DMS53 treated with DMSO at 0.1 percent for 48 hours (cell line): ENCODE data around the gene CSGALNACT2.
"Not testable (repeated sequence)": the region's sequence is repeated elsewhere in the genome, so short reads cannot be mapped to it uniquely, and the experiment has no call there.

Experiments used
- DNase-seq: peaks from one replicate; lab custom pipeline; 2025; ENCODE audit not compliant: unreplicated experiment; lab: John Stamatoyannopoulos, UW

Gene CSGALNACT2

DNA sequence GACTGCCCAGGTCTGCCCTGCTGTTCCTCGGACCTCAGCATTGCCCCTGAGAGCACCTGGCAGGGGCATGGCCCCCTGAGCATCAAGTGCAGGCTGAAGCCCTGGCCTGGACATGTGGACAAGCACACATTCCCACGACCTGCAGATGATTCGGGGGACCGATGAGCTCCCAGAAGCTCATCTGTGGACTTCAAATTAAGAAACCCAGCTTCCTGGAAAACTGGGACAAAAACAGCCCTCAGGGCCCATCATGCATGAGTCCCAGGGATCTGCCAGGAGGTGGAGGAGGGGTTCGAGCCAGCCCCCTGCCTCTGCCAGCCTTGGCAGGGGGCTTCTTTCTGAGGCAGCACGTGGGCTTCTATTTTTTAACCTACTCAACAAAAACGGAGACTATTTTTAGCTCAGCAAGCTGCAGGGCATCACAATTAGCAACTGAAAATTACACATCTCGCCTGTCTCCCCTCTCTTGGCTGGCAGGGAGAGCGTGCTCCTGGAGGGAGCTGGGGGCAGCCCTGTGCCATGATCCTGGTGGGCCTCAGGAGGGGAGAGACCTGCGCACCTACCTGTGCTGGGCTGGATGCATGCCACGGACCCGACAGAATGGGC is 76.8 kb downstream of the CSGALNACT2 start:
- no peak for DNase-seq

DNA sequence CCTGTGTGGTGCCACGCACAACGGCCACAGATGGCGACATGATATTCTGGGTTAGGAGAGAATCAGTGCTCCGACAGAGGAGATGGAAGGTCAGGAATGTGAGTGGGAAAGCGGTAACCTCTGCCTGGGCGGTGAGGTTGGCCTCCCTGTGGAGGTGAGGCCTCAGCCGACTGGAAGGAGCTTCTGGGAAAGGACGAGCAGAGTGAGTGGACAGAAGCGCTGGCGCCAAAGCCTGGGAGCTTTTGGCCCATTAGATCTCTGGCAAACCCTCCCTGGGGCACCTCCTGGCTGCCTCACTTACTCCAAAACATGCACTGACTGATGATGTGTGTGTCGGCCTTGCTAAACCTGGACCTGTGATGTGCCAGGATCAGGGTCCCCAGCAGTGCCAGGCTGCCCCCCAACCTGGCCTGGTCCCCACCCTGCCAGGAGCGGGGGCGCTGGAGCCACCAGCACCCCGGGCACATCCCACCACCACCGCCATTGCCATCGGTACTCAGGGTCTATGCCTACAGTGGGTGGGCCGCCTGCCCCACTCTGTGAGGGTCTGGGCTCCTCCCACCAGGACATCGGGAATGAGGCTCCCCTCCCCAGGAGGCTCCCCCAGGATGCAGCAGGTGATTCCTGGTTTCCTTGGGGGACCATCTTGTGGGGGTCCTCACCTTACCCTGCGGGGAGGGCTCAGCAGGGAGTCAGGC is 77.7 kb downstream of the CSGALNACT2 start:
- DNase-seq, result no peak

DNA sequence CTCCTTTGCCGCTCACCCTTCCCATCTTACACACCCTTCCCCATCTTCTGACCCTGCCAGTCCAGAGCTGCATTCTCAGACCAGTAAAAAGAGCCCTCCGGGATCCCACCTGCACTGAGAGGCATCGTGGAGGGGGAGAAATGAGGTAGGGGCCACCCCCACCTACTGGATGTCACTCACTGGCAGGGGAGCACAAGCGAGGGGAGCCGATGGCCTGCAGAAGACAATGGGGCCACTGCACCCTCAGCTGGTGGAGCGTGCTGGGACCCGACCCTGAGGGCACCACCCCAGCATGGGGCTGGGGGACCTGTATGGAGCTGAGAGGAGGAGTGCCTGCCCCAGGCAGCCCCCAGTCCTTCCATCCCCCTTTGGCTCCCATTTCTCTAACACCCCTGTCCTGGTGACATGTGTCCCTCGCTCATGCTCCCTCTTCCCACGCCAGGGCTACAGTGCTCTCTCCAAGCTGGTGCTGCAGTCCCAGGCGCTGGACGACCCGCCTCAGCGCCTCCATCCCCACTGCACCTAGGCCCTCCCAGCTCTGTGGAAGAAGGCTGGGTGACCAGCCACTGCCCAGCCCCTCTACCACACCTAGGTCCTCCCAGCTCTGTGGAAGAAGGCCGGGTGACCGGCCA is 78.8 kb downstream of the CSGALNACT2 start:
- no peak for DNase-seq

DNA sequence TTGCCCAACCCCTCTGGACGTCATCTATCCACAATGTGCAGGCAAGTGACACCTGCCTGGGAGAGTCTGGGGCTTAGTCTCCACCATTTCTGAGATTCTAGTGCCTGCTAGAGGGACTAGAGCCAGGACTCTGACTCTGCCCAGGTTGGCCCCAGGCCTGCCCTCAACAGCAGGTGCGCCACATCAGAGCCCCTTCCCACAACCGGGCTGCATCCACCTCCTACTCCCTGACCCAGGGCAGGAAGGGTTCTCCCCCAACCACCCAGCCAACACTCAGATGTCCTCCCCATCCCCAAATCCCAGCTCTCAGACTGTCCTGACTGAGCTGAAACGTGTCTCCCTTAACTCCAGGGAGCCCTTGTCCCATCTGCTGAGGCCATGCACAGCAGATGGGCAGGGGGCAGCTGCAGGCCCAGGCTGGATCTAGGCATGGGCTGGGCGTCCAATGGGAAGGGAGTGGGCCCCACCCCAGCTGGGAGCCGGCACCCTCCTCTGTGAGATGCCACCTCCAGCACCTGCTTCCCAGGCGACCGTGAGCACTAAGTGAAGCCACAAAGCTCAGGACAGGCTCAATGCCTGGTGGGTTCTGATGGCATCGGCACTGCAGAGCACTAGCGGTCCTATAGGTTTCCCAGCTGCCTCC is 79.4 kb downstream of the CSGALNACT2 start:
- no peak for DNase-seq

DNA sequence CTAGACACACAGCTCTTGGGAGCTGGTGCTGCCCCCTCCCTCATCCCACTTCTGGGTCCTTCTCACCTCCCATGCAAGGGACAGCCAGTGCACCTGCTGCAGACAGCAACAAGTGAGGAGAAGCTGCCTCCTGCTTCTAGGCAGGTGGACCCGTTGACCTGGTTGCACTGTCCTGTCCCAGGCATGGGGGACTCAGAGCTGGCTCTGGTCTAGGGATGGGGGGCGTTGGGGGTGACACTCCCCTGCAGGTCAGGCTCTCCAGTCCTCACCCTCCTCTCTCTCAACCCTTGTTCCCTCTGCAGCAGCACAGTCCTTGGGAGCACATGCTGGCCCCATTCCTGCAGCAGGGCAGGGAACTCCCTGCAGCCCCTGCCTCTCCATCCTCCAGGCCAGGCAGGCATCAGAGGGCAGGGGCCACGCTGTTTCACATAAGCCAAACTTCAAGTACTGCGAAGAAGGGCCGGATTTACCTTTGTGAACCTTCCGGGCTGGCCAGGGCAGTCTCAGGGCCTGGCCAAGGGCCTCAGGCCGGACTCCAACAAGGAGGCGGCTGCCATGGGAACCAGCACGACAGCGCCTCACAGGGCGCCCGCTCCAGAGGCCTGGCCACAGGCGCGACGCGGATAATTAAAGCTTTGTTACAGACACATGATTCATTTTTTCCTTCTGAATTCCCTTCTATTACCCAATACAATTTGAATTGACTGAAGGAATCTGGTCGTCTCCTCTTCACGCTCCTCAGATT is 80.1 kb downstream of the CSGALNACT2 start:
- no peak for DNase-seq

DNA sequence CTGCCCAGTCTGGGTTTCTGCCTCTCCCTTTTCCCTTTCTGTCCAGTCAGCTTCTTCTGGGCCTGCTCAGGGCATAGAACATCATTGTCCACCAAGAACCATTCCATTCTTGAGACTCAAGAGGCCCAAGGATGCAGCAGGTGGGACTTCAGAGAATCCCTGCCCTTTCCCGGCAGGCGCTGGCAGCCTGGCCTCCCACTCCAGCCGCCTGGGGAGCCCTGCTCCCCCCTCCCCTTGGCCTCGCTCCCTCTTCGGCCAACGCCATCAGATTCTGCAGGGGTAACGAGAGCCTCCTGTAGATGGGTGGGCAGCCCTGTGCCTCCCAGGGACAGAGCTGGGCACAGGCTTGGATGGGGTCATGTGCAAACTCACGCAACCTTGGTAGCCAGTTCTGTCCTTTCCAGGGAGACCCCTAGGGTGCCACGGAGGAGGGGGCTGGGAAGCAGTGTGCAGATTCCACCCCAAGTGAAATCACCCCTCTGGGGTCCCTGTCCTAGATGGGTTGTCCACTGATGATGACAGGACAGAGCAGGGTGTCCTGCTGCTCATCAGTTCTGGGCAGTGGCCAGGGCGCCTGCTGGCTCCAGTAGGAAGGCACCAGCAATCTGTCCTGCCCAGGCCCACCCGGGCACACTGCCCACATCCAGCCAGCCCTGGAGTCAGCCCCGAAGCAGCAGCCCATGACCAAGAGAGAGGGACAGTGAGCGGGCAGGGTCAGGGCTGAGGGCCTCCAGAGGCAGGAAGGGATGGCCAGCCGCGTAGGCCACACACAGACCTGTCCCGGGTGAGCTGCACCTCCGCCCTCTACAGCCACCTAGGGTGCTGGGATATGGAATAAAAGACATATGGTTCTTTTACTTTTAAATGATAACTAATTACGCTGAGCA is 80.9 kb downstream of the CSGALNACT2 start:
- DNase-seq, result no peak

DNA sequence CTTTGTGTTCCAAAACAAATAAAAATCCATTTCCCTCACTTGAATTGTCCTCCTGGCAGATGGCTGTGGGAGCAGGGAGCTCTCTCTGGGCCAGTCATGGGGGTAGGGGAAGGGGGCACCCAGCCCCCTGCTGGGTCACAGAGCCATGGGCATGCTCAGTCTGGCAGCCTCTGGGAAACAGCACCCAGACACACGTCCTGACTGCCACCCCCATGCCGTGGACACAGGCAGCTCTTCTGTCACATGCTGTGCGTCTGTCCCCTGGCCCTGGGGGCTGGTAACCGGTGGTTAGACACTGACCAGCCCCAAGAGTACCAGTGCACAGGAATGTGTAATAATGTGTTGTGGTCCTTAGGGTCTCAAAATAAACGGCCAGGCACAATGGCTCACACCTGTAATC is 81.6 kb downstream of the CSGALNACT2 start:
- DNase-seq, result no peak

DNA sequence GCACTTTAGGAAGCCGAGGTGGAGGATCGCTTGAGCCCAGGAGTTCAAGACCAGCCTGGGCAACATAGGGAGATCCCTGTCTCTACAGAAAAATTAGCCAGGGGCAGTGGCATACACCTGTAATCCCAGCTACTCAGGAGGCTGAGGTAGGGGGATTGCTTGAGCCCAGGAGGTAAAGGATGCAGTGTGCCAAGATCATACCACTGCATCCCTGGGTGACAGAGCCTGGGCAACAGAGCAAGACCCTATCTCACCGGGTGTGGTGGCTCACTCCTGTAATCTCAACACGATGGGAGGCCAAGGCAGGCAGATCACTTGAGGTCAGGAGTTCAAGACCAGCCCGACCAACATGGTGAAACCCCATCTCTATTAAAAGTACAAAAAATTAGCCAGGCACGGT is 82.0 kb downstream of the CSGALNACT2 start:
- not testable (repeated sequence) for DNase-seq

DNA sequence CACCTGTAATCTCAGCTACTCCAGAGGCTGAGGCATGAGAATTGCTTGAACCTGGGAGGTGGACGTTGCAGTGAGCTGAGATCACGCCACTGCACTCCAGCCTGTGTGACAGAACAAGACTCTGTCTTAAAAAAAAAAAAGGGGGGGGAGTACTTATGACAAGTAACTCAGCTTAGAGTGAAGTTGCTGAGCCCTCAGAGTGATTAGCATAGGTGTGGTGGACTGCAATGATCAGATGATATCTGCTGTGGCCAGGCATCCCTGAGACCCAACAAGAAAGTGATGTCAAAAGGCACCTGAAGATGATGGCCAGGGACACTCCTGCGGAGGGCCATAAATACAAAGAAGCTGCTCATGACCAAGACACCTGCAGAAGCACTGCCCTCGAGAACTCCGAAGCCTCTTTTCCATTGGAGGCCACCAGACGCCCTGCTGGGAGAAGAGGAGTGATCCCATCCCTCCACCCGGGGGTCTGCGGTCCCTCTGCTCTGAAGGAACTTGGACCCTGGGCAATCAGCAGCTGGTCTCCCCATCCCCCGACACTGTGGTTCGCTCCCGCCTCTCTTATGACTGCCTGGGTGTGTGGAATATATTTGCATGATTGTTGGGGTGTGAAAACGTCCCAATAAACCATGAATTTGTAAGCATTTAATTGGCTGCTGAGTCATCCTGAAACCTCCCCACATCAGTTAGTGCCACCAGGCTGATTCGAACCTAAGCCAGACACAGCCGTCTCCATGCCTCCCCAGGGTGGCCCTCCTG is 82.6 kb downstream of the CSGALNACT2 start:
- DNase-seq, result no peak

DNA sequence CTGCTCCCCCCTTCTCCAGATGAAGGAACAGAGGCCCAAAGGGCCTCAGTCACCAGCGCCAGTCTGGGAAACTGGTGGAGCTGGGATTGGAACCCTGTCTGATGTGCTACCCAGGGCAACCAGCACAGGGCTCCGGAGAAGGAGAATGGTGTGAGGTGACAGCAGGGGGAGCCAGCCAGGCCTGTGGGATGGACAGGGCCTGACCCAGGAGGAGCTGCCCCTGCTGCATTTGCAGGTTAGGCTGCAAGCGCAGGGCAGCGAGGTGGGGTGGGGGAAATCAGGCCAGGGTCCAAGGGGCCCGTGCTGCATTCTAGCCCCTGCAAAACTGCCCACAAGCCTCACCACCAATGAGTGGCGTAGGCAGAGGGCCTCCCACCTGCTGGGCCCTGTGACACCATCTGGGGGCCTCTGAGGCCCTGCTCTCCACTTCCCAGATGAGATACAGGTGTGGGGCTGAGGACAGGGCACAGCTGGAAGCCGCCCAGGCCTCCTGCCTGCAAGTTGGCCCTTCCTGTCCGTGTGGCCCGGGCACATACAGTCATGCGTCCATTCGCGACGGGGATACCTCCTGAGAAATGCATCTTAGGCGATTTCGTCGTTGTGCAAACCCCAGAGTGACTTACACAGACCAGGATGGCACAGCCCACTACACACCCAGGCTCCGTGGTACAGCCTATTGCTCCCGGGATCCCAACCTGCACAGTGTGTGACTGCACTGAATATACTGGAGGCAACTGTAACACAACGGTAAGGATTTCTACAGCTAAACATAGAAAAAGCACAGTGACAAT is 83.4 kb downstream of the CSGALNACT2 start:
- no peak for DNase-seq

DNA sequence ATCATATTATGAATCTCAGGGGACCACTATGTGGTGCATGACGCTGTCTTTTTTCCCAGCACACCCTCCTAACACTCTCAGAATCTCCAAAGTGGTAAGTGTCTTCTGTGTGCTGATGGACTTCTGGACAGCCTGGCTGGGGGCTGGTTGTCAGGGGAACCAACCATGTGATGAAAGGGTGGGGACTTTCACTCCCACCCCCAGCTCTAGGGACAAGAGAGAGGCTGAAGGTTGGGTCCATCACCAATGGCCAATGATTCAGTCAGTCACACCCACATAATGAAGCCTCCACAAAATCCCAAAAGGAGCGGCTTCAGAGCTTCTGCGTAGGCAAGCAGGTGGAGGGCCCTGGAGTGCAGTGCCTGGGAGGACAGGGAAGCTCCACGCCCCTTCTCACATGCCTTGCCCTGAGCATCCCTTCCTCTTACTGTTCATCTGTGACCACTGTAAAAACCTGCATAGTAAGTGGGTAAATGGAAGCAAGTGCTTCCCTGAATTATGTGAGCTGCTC is 84.0 kb downstream of the CSGALNACT2 start:
- no peak for DNase-seq

DNA sequence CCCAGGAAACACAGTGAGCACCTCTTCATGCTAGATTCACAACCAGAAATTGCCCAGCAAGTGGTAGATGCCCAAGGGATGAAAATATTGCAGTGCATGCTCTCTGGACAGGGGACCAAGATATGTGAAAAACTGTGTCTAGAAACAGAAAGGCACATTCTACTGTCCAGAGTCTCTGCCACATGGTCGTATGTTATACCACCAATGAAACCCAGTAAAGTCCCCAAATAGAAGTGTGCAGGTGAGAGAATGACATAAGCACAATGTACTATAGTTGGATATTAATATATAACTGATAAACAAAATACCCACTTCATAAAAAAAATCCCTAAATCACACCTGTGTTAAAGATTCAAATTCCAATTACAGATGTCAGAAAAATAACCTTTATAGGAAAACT is 84.8 kb downstream of the CSGALNACT2 start:
- no peak for DNase-seq

DNA sequence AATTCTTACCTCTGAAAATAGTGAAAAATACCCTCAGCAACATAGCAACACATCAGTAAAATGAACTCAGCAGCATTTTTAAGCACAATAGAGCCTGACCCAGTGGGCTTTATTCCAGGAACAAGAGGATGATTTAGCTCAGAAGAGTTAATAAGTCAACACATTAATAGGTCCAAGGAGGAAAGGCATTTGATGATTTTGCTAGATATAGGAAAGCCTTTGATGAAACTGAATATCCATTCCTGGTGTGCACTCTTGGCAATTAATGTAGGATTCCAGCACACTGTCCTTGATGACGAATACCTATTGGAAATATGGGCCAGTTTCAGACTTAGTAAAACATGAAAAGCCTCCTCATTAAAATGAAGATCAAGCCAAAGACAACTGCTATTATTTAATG is 86.1 kb downstream of the CSGALNACT2 start:
- DNase-seq, result no peak

DNA sequence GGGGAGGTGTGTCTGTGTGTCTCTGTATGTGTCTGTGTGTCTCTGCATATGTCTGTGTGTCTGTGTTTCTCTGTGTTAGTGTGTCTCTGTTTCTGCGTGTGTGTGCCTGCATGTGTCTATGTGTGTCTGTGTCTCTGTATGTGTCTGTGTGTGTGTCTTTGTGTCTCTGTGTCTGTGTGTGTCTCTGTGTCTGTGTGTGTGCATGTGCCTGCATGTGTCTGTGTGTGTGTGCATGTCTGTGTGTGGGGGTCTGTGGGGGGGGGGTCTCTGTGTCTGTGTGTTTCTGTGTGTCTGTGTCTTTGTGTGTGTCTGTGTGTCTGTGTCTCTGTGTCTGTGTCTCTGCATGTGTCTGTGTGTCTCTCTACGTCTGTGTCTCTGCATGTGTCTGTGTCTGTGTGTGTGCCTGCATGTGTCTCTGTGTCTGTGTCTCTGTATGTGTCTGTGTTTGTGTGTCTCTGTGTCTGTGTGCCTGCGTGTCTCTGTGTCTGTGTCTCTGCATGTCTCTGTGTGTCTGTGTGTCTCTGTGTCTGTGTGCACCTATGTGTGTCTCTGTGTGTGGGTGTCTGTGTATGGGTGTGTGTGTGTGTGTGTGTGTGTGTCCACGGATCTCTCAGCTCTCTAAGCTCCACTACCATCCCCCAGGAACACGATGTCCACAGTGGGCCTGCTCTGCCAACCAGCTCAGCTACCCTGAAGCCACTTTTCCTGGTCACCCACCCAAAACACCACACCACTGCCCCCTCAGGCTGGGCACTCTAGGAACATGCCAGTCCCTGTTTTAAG is 87.0 kb downstream of the CSGALNACT2 start:
- no peak for DNase-seq

DNA sequence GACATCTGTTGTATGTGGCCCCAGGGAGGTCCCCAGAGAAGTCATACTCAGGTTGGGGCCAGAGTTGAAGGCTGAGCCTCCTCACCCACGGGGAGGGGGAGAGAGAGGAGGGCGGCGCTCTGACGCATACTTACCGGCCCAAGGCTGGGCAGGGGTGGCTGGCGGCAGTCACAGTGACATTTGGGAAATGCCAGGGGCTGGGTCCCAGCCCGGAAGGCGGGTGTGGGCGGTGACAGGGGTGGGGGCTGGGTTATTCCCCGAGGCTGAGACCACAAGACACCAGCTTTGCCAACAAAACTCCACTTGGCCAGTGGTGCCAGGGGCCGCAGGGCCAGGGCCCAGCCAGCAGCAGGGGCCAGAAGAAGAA is 87.5 kb downstream of the CSGALNACT2 start:
- DNase-seq, result no peak

DNA sequence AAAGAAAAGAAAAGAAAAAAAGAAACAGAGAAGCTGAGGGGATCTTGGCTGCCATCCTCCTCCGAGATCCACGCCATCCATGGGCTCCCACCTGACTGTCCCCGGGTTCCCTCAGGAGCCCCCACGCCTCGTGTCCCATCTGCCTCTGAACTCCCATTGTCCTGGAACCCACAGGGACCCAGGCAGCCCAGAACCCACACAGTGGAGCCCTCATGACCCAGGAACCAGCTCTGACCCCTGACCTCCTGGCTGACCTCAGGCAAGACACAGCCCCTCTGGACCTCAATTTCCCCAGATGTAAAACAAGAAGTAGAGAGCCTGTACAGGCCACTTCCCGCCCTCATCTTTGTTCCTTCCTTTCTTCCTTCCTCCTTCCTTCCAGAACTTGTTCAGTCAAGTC is 88.2 kb downstream of the CSGALNACT2 start:
- no peak for DNase-seq

DNA sequence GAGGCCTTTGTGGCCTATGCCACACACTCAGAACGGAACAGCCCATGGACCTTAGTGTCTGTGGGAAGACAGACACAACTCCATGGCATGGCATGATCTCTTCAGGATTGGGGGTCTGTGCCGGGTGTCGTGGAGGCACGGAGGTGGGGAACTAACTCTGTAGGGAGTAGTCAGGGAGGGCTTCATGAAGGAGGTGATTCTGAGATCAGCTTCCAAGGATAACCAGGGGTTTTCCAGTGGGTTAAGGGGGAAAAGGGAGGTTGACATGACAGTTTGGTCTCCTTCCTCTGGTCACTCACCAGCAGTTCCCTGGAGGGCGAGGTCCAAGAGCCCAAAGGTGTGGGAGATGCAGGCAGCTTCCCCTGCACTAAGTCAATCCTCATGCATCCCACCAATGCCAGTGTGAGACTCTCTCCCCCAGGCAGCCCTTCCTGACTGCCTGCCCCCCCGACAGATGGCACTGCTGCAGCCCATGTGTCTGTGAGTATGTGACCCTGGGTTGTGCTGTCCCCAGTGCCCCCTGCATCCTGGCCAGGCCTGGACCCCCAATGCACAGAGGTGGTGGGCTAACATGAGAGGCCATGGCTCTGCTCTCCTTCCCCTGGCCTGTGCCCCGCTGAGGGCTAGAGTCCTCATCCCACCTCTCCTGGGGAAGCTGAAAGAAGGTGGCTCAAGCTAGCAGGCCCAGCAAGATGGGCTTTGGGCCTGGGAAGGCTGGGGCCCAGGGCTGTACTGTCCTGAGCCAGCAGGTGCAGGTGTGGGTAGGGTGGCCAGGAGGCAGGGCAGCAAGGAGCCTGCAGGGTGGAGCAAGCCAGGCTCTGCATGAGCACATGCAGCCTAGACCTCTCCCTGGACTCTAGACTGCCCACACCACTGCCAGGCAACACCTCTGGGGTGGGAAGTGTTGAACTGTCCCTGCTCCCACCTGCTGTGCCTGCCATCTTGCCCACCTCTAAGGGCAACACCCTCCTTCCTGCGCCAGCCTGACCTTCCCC is 88.9 kb downstream of the CSGALNACT2 start:
- DNase-seq, result no peak
